HG02763 (cell line): ENCODE data around the gene C2orf72.
"Not testable (repeated sequence)": the region's sequence is repeated elsewhere in the genome, so short reads cannot be mapped to it uniquely, and the experiment has no call there.

Experiments used
- ATAC-seq: cut with Tn5 transposase; IDR thresholded peaks from one replicate; pipeline ENCODE4 v1.9.1; 2021; ENCODE audit warnings: mild to moderate bottlenecking, moderate library complexity; ENCODE audit not compliant: unreplicated experiment

Gene C2orf72

DNA sequence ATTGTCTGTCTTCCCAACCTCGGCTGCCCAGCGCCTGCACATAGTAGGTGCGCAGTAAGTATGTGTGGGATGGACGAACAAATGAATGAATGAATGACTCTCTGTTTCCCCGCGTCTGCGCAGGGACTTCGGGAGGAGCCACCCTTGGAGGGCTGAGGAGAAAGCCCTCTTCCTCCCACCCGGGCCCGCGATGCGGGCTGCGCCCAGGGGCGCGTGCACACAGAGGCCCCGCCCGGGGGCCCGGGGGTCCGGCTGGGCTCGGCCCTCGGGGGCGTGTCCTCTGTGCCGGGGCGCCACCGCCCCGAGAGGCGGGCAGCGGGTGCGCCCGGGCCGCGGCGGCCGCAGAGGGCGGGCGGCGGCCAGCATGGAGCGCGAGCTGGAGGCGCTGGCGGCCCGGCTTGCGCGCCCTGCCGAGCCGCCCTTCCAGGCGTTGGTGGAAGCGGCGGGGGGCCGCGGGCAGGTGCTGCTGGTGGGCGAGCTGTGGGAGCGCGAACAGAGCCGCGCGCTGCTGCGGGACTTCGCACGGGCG is at the start of gene C2orf72:
TSS of gene C2orf72 (plus strand) at position 322 of the 529 bp plus-strand sequence. CDS start at position 365, 43 bp downstream.
- ATAC-seq = no peak

- ATAC-seq = no peak
Measured at GRCh38 chr2:230989731-230990130, 47.6 kb upstream of the C2orf72 start.

DNA sequence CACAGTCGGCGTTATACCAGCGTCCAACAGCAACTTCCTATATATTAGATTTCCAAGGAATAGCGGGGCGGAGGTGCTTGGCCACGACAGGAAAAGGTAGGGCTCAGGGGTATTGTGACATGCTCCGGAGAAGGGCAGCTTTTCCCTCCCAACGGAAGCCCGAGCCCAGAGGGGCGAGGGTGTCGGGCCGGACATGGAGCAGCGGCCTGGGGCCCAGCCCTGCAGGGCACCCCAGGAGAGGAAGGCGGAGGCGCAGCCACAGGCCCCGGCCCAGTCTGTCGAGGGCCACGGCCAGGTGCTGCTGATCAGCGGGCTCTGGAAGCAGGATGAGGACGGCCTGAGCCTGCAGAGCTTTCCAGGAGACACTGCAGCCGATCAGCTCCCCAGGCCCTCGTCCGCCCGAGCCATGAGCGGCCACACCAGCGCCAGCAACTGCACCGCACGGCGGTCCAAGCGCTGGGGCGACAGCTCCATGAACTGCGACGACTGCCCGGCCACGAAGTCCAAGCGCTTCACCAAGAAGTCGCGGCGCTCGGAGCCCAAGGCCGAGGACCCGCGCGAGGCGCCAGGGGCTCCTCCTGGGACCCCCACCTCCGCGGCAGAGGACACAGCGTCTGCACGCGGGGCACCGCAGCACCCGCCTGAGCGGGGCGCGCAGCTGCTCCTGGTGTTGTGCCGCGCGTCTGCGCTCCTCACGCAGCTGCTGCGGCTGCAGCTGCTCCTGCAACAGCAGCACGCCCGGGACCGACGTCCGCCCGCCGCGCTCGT is 47.0 kb upstream of the C2orf72 start:
- no peak for ATAC-seq

- no peak for ATAC-seq
Measured at GRCh38 chr2:230990899-230991150, 46.5 kb upstream of the C2orf72 start.

DNA sequence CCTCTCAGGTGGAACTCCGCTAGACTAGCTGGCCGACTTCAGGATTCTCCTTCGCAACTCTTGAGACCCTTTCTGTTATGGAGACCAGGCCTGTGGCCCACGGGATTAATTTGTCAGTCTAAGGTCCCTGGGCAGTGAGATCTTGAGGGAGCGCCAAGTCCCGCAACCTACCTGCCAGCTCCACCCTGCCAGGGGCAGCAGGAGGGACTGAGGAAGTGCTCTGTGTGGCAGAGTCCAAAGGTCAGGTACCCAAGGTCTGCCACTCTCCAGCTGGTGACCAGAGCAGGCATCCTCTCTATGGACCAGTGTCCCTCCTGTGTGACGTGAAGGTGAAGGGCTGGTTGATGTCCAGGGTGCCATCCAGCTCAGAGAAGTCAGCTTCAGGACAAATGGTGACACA is 45.7 kb upstream of the C2orf72 start:
- no peak for ATAC-seq

- ATAC-seq = no peak
Measured at GRCh38 chr2:230995821-230996220, 41.5 kb upstream of the C2orf72 start, which contains the start of gene SPATA3. Gene SPATA3 (plus strand): TSS chr2:230996121. CDS start chr2:230996234, 113 bp downstream.

DNA sequence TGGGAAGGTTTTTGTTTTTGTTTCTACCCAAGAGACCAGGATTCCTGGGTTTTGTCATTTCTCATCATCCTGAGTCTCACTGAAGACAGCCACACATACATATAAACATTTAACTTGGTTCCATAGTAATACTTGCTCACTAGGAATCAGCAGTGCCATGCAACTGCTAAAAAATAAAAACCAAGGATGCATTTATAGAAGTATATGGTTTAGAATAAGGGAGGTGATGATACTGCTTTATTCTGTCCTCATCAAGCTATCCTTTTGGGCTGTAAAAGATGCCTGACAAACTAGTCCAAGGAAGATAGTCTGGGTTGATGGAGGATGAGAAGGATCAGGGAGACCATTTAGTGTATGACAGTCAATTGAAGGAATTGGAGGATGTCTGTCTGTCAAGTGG is 40.7 kb upstream of the C2orf72 start:
- ATAC-seq = no peak

DNA sequence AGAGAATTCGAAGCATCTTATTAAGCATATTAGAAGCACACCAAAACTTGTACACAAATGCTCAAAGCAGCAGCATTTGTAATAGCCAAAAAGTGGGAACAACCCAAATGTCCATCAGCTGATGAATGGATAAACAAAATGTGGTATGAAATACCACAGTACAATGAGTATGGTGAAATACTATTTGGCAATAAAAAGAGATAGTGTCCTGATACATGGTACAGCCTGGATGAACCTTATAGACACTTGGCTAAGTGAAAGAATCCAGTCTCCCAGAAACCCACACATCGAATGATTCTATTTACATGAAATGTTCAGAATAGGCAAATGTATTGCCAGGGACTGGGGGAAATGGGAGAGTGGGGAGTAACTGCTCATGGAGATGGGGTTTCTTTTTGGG is 38.4 kb upstream of the C2orf72 start:
- ATAC-seq = no peak

GRCh38 chr2:230999477-230999876 is 37.8 kb upstream of the C2orf72 start:
- ATAC-seq = no peak

- no peak for ATAC-seq
Measured at GRCh38 chr2:231000211-231000904, 37.0 kb upstream of the C2orf72 start.

DNA sequence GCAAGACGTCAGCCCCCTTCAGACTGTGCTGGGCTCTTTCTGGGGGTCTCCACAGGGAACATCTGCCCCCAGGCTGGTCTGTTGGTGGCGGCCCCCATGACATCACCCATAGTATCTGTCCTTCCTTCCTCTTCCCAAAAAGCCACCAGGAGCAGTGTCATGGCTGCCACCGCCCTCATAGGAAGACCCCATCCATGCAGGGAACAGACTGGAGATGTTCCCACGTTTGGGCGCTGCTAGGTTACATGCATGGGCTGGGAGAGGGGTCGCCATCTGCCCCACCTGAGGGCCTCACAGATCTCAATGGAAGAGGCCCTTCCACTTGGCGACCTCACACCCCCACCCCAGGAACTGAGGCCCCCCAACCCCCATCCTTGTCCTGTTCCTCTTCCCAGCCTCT is 36.3 kb upstream of the C2orf72 start:
- no peak for ATAC-seq

DNA sequence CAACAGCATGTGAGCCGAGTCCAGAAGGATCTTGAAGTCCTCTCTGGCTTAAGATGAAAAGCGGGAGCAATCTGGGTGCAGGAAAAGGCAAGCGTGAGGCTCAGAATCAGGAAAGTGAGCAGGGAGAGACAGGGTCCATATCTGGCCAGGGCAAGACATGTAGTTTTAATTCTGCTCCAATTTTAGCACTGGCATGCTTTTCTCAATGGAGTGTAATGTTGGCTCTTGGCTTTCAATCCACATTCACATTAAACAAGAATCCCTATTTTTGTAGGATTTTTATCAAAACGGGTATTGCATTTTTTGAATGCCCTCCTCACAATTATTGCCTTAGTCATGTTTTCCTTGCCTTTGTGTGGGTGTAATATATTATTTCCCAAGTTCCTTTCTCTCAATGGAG is 35.4 kb upstream of the C2orf72 start:
- ATAC-seq = no peak

DNA sequence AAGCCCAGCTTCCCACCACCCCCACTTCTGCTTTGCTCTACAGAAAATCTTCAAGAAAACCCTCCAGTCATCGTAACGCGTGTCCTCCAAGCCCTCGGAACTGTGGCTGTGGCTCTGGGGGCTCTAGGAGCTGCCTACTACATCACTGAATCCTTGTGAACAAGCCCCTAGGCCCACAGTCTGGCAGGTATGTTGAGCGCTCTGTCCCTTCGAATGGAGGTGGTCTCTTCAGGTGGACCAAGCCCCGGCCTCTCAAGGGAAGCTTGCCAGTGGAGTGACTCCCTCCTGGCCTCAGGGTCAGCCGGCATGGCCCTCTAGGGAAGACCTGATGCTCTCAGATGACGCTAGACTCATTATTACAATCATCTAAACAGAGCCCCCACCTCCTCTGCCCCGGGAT is 34.7 kb upstream of the C2orf72 start:
- ATAC-seq = no peak

DNA sequence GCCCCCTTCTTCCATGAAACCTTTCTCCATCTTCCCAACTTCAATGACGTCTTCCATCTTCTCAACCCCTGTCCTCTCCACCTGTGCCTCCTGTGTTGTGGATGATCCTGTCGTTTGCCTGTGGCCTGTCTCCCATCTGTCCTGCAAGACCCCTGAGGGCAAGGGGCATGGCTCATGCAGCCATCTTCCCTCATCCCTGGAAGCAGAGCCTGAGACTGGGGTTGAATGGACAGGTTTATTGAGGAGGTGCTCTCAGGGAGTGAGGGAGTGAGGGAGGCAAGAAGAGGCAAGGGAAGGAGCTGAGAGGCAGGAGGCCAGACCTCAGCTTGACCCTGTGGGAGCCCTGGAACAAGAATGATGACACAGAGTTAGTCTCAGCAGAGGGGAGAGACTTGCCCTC is 34.1 kb upstream of the C2orf72 start:
- no peak for ATAC-seq

- not testable (repeated sequence) for ATAC-seq
Measured at GRCh38 chr2:231004930-231005329, 32.4 kb upstream of the C2orf72 start.

GRCh38 chr2:231007286-231008098 is 29.8 kb upstream of the C2orf72 start:
- no peak for ATAC-seq

DNA sequence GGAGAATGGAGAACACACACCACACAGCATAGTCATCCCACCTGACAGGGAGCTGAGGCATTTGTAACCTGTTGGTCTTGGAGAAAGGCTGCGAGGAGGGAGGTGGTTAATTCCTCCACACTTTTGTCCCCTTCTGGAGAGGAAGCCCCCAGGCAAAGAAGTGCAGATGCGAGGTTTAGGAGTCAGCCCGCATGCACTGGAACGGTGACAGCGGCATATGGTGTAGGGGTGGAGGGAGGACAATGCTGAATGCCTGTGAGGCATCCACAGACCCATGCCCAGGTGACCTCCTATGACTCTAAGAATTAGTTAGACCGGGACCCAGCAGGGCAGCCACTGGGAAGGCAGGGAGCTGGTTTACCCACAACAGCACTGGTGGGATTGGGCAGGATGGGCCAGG is 29.2 kb upstream of the C2orf72 start:
- ATAC-seq = no peak

GRCh38 chr2:231009236-231009919 is 27.9 kb upstream of the C2orf72 start:
- no peak for ATAC-seq

DNA sequence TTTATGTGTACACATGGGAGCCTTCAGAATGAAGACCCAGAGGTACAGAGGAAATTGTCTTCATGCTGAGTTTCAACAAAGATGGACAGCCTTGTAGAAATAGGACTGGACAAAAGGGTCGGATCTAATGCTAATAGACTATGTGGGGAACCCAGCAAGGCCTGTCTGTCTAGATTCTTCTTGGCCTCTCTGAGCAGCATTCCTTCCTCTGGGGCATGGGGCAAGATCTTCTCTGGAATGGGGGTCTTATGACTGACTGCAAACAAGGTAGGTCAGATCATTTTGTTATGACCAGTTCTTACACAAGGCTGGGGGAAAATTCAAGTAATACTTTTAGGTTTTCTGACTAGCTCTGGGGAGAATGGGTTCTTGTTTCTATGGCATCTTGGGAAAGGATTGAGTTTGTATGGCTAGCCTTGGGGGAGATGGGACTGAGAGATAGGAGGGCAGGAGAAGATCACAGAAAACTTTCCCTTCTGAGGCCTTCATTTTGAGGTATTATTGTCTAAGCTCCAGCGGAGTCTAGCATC is 27.1 kb upstream of the C2orf72 start:
- no peak for ATAC-seq

DNA sequence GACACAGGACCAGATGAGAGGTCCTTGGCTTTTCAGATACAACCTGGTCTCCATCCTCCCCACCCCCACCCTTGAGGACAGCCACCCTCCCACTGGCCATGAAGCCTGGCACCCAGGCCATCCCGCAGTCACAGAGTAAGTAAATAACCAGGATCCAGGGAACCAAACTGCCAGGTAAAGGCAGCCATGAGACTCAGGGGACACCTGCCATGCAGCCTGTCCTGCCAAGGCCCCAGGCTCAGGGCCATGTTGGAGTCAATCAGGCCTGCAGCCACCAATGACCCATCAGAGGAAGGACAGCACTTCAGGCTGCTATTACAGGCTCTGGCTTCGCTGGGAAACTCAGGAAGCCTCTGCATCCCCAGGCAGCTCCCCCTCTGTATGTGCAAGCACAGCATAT is 25.8 kb upstream of the C2orf72 start:
- no peak for ATAC-seq

DNA sequence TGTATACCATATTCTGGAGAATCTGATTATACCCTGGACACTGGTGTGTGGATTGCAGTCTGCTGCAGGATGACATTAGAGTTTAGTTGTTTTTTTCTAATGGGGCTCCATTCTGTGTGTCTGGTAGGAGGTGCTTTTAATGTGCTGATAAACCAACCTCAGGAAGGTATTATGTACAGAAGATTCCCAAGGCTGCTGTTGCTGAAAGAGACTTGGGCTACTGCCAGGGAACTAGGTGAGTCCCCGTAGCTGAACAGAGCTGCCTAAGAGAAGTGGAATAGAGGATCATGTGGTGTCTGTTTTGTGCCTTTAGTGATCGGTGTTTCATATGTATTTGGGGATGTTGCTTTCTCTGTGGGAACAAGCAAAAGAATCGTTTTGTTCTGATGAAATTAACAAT is 24.9 kb upstream of the C2orf72 start:
- ATAC-seq = no peak
